GM13976 (cell line): ENCODE measurements around the gene CNTNAP2.

Experiments
- DNase-seq: peaks from one replicate; pipeline ENCODE4 v3.0.0; 2012; ENCODE audit warnings: low spot score
- in situ Hi-C: fragments of 300-500 bp; cut with MboI; formaldehyde crosslinking; loops from one replicate; pipeline ENCODE4 v1.12.0; 2022; ENCODE audit warnings: low sequenced_read_pairs, mixed read lengths, inconsistent platforms; ENCODE audit not compliant: unreplicated experiment
- TF ChIP-seq, protein P1 (sequence below): IDR thresholded peaks from 2 replicates; pipeline ENCODE4 v1.5.1; 2012; ENCODE audit warnings: borderline replicate concordance, mild to moderate bottlenecking; ENCODE audit not compliant: insufficient read depth; ENCODE audit errors: extremely low read depth, missing control alignments, control extremely low read depth

Gene CNTNAP2

DNA sequence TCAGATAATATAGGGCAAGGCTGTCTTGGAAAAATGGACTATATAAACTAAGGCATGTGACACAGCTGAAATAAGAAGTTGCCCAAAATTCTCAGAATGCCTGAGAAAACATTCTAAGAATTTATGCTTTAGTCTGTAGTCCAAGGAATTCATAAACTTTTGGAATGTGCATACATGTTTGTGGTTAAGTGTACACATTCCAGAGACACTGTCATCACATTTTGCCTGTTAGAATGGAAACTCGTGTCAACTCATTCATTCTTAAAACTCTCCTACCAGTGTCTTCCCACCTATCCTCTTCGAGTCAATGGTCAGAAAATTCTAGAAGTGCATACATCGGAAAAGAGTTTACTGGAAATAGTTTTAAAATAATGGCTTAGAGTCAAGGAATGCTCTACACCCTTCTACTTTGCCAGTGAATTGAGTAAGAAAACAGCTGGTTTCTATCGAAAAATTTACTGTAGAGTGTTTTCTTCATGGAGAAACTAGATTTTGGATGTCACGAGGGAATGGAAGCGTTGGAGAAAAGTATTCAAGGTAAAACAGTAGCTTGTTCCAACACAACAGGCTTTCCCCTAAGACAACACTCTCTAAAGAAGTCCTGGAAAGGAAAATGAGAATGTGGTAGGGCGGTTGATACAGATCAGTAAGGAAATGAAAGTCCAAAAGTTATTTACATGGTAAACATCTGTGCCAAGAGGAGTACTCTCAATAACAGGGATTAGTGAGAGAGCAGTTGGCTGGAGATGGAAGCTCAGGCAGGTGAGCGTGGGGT lies 1296.4 kb downstream of the CNTNAP2 start:
- no peak for DNase-seq
- in situ Hi-C loops: no loop called here
- TF ChIP-seq, protein P1, sequence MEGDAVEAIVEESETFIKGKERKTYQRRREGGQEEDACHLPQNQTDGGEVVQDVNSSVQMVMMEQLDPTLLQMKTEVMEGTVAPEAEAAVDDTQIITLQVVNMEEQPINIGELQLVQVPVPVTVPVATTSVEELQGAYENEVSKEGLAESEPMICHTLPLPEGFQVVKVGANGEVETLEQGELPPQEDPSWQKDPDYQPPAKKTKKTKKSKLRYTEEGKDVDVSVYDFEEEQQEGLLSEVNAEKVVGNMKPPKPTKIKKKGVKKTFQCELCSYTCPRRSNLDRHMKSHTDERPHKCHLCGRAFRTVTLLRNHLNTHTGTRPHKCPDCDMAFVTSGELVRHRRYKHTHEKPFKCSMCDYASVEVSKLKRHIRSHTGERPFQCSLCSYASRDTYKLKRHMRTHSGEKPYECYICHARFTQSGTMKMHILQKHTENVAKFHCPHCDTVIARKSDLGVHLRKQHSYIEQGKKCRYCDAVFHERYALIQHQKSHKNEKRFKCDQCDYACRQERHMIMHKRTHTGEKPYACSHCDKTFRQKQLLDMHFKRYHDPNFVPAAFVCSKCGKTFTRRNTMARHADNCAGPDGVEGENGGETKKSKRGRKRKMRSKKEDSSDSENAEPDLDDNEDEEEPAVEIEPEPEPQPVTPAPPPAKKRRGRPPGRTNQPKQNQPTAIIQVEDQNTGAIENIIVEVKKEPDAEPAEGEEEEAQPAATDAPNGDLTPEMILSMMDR: no peak

DNA sequence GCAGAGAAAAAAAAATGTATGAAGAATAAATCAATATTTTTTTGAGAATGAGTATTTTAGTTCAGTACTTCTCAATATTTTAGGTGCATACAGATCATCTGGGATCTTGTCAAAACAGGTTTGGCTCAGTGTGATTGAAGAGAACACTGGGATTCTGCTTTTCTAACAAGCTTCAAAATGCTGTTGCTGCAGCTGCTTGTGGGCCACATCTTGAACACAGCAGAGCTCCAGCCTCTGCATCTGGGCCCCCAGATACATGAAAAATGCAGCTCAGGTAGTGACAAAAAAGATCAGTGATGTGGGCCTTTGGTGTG lies 1296.9 kb downstream of the CNTNAP2 start:
- in situ Hi-C loops: no loop called here
- TF ChIP-seq, protein P1: no peak
- no peak for DNase-seq

DNA sequence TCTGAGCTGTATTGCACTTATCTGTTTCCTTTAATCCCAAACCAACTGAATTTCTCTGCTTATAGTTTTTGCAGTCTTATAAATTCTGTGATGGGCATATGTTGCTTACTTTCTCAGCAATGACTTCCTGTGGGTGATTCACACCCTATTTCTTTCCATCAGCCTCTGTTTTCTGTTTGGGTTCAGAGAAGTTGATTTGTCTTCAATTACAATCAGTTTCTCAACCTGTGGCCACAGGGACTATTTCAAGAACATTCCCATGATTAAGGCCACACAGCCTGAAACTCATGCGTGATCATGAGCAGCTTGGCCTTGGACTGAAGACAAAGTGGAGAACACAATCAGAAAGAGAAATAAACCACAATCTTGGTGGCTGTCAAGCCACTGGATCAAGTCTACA lies 1299.4 kb downstream of the CNTNAP2 start:
- TF ChIP-seq, protein P1: no peak
- DNase-seq: no peak
- in situ Hi-C loops: no loop called here

DNA sequence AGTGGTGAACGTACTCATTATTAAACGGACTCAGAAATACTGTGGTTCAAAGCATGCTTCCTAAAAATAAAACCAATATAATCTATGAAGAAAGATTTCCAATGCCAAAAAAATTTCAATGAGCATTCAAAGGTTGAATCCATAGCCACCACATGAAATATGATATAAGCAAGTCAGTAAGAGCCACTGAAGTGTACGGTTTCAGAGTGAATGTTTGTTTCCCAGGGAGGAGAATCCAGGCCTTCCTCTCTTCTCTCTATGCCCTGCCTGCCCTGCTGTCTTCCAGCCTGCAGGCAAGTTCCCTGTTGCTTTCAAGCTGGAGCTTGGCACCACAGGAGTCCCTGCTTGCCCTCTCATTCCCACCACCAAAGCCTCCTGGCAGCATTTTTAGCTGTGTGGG lies 1302.4 kb downstream of the CNTNAP2 start:
- TF ChIP-seq, protein P1: no peak
- DNase-seq: no peak
- in situ Hi-C loops: no loop called here

GRCh38 chr7:147423875-147424274 lies 1307.3 kb downstream of the CNTNAP2 start:
- TF ChIP-seq, protein P1: no peak
- DNase-seq: no peak
- in situ Hi-C loops: no loop called here

DNA sequence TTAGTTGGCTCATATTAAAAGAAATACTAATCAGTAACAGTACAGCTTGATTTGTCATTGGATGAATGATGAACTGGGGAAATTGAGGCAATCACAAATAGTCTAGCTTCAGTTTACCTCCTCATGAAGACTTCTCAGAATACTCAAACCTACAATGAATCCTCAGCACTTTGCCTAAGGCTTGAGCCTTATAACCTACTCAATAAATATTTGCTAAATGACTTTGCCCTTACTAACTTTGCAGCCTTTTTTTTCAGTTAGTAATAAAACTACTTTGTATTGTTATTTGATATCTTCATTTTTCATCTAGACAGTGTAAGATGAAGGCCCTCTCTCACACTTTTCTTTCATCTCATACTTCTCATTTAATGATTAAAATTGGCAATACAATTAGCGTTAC lies 1311.5 kb downstream of the CNTNAP2 start:
- DNase-seq: no peak
- in situ Hi-C loops: no loop called here
- TF ChIP-seq, protein P1: no peak
